HepG2 (cell line): Measurements from ENCODE around the gene NATD1. TPM values are rescaled to one million over a fixed set of nuclear protein-coding genes. Genes with fewer than 3 reads are reported as not detected.

Source experiments
- RXRA ChIP-seq: sonication (generic); formaldehyde crosslinking; IDR thresholded peaks from 2 replicates; pipeline ENCODE4 v1.5.1; 2020; ENCODE audit warnings: missing genetic modification reagents
- SNAPC4 ChIP-seq: sonication (generic); formaldehyde crosslinking; IDR thresholded peaks from 2 replicates; pipeline ENCODE4 v1.4.0; 2020; ENCODE audit warnings: mild to moderate bottlenecking, missing genetic modification reagents
- ZBTB3 ChIP-seq: sonication (generic); formaldehyde crosslinking; IDR thresholded peaks from 2 replicates; pipeline ENCODE4 v1.4.0; 2020; ENCODE audit warnings: low read depth, mild to moderate bottlenecking, moderate library complexity, missing genetic modification reagents, borderline replicate concordance
- ZNF124 ChIP-seq: sonication (generic); formaldehyde crosslinking; IDR thresholded peaks from 2 replicates; pipeline ENCODE4 v1.4.0; 2020; ENCODE audit warnings: missing genetic modification reagents
- ZNF142 ChIP-seq: sonication (generic); formaldehyde crosslinking; IDR thresholded peaks from 2 replicates; pipeline ENCODE4 v1.4.0; 2020; ENCODE audit warnings: missing genetic modification reagents
- ZNF350 ChIP-seq: sonication (generic); formaldehyde crosslinking; IDR thresholded peaks from 2 replicates; pipeline ENCODE4 v1.4.0; 2020; ENCODE audit warnings: mild to moderate bottlenecking, low read depth, missing genetic modification reagents, borderline replicate concordance
- polyA plus RNA-seq, 8 experiments: library from polyadenylated mRNA; depleted of rRNA in 3 of 8; stranded (reverse) in 7 of 8; unstranded in 1 of 8; fragments of >200 nt; fragmentation: Illumina TruSeq in 4 of 8; extraction: Trizol in 4 of 8; gene quantifications; 2 replicates each; pipeline versions ENCODE4 v1.2.1 to v1.2.3, GENCODE V29; 2011 to 2016; ENCODE audit warnings: low read depth in 4 of 8, missing spikeins in 1 of 8, mixed read lengths in 1 of 8; ENCODE audit not compliant: insufficient read depth in 1 of 8
- total RNA-seq, 5 experiments: library from RNA; depleted of rRNA; stranded (reverse); fragments of >200 nt; fragmentation: Illumina TruSeq; extraction: Trizol; gene quantifications; 2 replicates each; pipeline ENCODE4 v1.2.3, GENCODE V29; 2016; ENCODE audit warnings: low read depth in 1 of 5
- TF ChIP-seq, protein P1 (sequence below): sonication (generic); formaldehyde crosslinking; IDR thresholded peaks from 2 replicates; pipeline ENCODE4 v1.4.0; 2020; ENCODE audit warnings: missing genetic modification reagents, borderline replicate concordance
- TF ChIP-seq, protein P2 (sequence below): sonication (generic); formaldehyde crosslinking; IDR thresholded peaks from 2 replicates; pipeline ENCODE4 v1.8.1; 2023; ENCODE audit warnings: missing genetic modification reagents, inconsistent platforms, borderline replicate concordance

The NATD1 gene
- total and polyA plus RNA-seq, 2 of the 13 experiments (the other 11 are each of a cell fraction or from before 2014, with no cell fraction given), result 0.31 to 2.3 TPM

DNA sequence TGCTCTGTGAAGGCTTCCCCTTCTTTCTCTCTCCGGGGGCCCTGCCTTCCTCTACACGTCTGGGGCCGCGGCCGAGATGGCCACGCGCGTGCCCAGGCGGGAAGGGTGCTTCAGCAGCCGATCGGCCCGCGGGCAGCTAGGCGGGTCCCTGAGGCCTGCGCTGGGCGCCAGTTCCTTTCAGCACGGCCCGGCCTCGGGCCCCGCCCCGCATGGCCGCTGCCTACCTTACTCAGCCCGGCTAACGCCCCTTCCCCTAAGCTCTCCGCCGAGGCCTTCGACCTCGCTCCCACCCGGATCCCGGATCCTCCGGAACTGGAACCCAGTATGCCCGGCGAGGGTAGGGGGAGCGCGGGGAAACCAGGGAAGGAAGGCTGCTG lies 39.6 kb downstream of the NATD1 start (continued):
- TF ChIP-seq SNAPC4 (no peak), ZNF124 (no peak), ZBTB3 (CRISPR knock-in tag) (no peak), ZNF142 (no peak), ZNF350 (no peak), RXRA (CRISPR knock-in tag) (0 out of 2 replicates have a peak, but pooled peaks have one; percentile 12)
- TF ChIP-seq, protein P1, sequence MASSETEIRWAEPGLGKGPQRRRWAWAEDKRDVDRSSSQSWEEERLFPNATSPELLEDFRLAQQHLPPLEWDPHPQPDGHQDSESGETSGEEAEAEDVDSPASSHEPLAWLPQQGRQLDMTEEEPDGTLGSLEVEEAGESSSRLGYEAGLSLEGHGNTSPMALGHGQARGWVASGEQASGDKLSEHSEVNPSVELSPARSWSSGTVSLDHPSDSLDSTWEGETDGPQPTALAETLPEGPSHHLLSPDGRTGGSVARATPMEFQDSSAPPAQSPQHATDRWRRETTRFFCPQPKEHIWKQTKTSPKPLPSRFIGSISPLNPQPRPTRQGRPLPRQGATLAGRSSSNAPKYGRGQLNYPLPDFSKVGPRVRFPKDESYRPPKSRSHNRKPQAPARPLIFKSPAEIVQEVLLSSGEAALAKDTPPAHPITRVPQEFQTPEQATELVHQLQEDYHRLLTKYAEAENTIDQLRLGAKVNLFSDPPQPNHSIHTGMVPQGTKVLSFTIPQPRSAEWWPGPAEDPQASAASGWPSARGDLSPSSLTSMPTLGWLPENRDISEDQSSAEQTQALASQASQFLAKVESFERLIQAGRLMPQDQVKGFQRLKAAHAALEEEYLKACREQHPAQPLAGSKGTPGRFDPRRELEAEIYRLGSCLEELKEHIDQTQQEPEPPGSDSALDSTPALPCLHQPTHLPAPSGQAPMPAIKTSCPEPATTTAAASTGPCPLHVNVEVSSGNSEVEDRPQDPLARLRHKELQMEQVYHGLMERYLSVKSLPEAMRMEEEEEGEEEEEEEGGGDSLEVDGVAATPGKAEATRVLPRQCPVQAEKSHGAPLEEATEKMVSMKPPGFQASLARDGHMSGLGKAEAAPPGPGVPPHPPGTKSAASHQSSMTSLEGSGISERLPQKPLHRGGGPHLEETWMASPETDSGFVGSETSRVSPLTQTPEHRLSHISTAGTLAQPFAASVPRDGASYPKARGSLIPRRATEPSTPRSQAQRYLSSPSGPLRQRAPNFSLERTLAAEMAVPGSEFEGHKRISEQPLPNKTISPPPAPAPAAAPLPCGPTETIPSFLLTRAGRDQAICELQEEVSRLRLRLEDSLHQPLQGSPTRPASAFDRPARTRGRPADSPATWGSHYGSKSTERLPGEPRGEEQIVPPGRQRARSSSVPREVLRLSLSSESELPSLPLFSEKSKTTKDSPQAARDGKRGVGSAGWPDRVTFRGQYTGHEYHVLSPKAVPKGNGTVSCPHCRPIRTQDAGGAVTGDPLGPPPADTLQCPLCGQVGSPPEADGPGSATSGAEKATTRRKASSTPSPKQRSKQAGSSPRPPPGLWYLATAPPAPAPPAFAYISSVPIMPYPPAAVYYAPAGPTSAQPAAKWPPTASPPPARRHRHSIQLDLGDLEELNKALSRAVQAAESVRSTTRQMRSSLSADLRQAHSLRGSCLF (CRISPR knock-in tag), result no peak
- TF ChIP-seq, protein P2, sequence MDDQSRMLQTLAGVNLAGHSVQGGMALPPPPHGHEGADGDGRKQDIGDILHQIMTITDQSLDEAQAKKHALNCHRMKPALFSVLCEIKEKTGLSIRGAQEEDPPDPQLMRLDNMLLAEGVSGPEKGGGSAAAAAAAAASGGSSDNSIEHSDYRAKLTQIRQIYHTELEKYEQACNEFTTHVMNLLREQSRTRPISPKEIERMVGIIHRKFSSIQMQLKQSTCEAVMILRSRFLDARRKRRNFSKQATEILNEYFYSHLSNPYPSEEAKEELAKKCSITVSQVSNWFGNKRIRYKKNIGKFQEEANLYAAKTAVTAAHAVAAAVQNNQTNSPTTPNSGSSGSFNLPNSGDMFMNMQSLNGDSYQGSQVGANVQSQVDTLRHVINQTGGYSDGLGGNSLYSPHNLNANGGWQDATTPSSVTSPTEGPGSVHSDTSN (CRISPR knock-in tag), result no peak
